ENCODE results near the gene PTPRN2. TPM values are rescaled to one million over a fixed set of nuclear protein-coding genes. Genes with fewer than 3 reads are reported as not detected.

PTPRN2 gene
- total and polyA plus RNA-seq, 9 of the 15 experiments (the other 6 are each of a cell fraction or from before 2014, with no cell fraction given), result not detected

GRCh38 chr7:157673573-157673972 lies 914.0 kb downstream of the PTPRN2 start:
- DNase-seq (ENCODE audit: extremely low read depth in 1 of 4, low spot score in 3 of 4), result no peak
- BruUV-seq (replicated peaks), result no TSS peak
- in situ Hi-C loops (cut with MboI), result no loop called here

More at GRCh38 chr7:157673573-157673972, 914.0 kb downstream of the PTPRN2 start:
- no peak overlapping the region for H3K9ac ChIP-seq (ENCODE audit: insufficient read depth in 1 of 2, low read depth in 2 of 2, low read length in 2 of 2)
- no peak for ATAC-seq
- H3K4me1 ChIP-seq (replicated peaks in 1 of 2; ENCODE audit: control insufficient read depth in 2 of 2, insufficient read depth in 2 of 2, low read length in 2 of 2), result peaks cover 0 to 21% of the 10 kb centered on the region in 2 experiments; a peak in 1 of 5 replicates
- CTCF ChIA-PET (ENCODE audit: low intra/inter-chr PET ratio), result no interaction called here
- peaks cover 8% of the 10 kb centered on the region; the same call in 1 of the 2 replicates for H4K20me1 ChIP-seq (replicated peaks; ENCODE audit: control insufficient read depth, insufficient read depth, low read length)
- POLR2A ChIA-PET, result interaction anchor here (0.8 to 1.3 kb wide), 3 partner anchors 10 to 380 kb away, joined by 3 to 4 read pairs (median 4); no protein-coding TSS in a partner anchor
- FAIRE-seq, result no peak
- no peaks in the 10 kb centered on the region for H3K36me3 ChIP-seq (ENCODE audit: control insufficient read depth, insufficient read depth, low read length)
- no peak for TF ChIP-seq TFAM (CRISPR knock-in tag; conservative IDR thresholded peaks at IDR 0.05)
- no peak for TF ChIP-seq TRIM28 (IDR thresholded peaks at IDR 0.05)
- TF ChIP-seq EP400 (IDR thresholded peaks at IDR 0.05), result no peak
- no peak for TF ChIP-seq ZFX (CRISPR knock-in tag; IDR thresholded peaks at IDR 0.05)
- TF ChIP-seq RAD51 (IDR thresholded peaks at IDR 0.05; ENCODE audit: borderline replicate concordance, low read depth), result no peak
- no peak for TF ChIP-seq RBFOX2 (IDR thresholded peaks at IDR 0.05; ENCODE audit: low read depth, low read length)
- TF ChIP-seq STAT5A (IDR thresholded peaks at IDR 0.05; ENCODE audit: borderline replicate concordance, low read length), result no peak
- no peak for TF ChIP-seq ZNF699 (CRISPR knock-in tag; IDR thresholded peaks at IDR 0.05; ENCODE audit: insufficient replicate concordance)
- no peak for TF ChIP-seq RUNX1 (IDR thresholded peaks at IDR 0.05; ENCODE audit: low read depth)
- TF ChIP-seq TAF9B (IDR thresholded peaks at IDR 0.05; ENCODE audit: partially characterized antibody), result no peak
- no peak for TF ChIP-seq ELK1 (CRISPR knock-in tag; IDR thresholded peaks at IDR 0.05)
- TF ChIP-seq CAMTA2 (CRISPR knock-in tag; conservative IDR thresholded peaks at IDR 0.05), result no peak
- no peak for TF ChIP-seq SFPQ (IDR thresholded peaks at IDR 0.05; ENCODE audit: low read depth, low read length)
- no peak for TF ChIP-seq RBM22 (IDR thresholded peaks at IDR 0.05; ENCODE audit: low read depth, low read length, poor library complexity, severe bottlenecking)
- TF ChIP-seq ZBTB34 (CRISPR knock-in tag; IDR thresholded peaks at IDR 0.05), result no peak
- TF ChIP-seq BCL6 (CRISPR knock-in tag; IDR thresholded peaks at IDR 0.05), result no peak
- intact Hi-C loops (cut with micrococcal nuclease), result no loop called here
- no peaks in the 10 kb centered on the region for H3K79me2 ChIP-seq (ENCODE audit: control insufficient read depth, insufficient read depth, low read length)
- no peaks in the 10 kb centered on the region for H3K9me3 ChIP-seq (replicated peaks; ENCODE audit: control insufficient read depth, insufficient read depth, low read depth, low read length)
- H3K27ac ChIP-seq (ENCODE audit: extremely low read depth, low read depth, low read length), result no peak overlapping the region
- peaks cover 4% of the 10 kb centered on the region for H3K9me1 ChIP-seq (ENCODE audit: control insufficient read depth, insufficient read depth, low read length)
- WGBS (ENCODE audit: insufficient coverage, low coverage, missing lambda C conversion rate), result 2% methylated on average over 13 of the region's 14 CpGs
- no peak overlapping the region for H3K4me3 ChIP-seq
- H3K27me3 ChIP-seq (ENCODE audit: control insufficient read depth in 2 of 2, insufficient read depth in 2 of 2, low read length in 2 of 2), result peaks cover 83 to 97% of the 10 kb centered on the region in 2 experiments
- H2AFZ ChIP-seq (ENCODE audit: low read depth, low read length), result no peak overlapping the region
- H3K4me2 ChIP-seq (ENCODE audit: insufficient read depth, low read length), result no peak overlapping the region
